ENCODE data around the gene ITSN1. TPM values are rescaled to one million over a fixed set of nuclear protein-coding genes. Genes with fewer than 3 reads are reported as not detected.

ITSN1 gene
- polyA plus RNA-seq, 3 donors from 2014 or later: 0.50 to 0.57 TPM; not detected in 1

DNA sequence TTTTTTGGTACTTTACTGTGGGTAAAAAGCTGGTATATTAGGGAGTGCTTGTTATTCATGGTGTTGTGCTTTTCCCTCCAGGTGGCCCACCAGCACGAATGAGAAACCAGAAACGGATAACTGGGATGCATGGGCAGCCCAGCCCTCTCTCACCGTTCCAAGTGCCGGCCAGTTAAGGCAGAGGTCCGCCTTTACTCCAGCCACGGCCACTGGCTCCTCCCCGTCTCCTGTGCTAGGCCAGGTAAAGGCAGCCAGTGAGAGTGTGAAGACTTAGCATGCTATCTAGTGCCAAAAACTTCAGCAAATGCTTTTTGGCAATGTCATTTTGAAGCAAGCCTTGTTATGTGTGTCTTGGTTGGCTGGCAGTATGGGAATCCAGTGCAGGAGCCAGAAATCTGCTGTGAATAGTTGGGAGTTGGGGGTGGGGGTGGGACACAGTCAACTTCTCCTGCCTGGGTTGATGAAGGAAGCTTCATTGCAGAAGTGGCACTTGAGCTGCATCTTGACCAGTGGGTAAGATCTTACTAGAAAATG is 171.6 kb downstream of the ITSN1 start:
- Mint-ChIP-seq H3K36me3 (no peaks in the 10 kb centered on the region), H3K9me3 (no peaks in the 10 kb centered on the region), H3K27me3 (ENCODE audit: low read depth in 3 of 3) (no peaks in the 10 kb centered on the region), H3K4me1 (no peaks in the 10 kb centered on the region), H3K27ac (no peak overlapping the region), H3K4me3 (no peak overlapping the region)
- DNase-seq: no peak

DNA sequence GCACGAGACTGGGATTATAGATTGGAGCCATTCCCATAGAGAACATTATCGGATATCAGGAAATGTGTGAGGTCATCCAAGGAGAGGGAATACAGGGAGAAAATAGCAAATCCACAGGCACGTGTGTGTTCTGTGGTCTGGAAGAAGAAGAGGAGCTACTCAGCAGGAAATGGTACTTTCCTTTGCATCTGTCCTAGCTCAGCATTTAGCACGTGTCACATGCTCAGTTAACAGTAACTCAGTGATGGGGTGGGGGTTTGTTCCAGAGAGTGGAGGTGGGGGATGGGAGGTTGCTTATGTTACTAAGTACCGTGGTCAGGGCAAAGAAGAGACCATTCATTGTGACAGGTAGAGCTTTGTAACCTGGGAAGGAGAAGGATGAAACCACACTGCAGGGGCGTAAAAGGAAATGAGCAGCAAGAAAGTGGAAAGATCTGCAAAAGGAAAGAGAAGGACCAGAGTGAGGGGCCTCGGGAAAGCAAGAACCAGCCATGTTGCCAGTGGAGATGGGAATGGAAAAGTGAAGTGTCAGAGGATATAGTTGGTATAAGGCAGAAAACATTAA is 172.9 kb downstream of the ITSN1 start:
- Mint-ChIP-seq H3K27ac (no peak overlapping the region), H3K36me3 (no peaks in the 10 kb centered on the region), H3K9me3 (no peaks in the 10 kb centered on the region), H3K4me1 (no peaks in the 10 kb centered on the region), H3K4me3 (no peak overlapping the region), H3K27me3 (ENCODE audit: low read depth in 3 of 3) (no peaks in the 10 kb centered on the region)
- no peak for DNase-seq

DNA sequence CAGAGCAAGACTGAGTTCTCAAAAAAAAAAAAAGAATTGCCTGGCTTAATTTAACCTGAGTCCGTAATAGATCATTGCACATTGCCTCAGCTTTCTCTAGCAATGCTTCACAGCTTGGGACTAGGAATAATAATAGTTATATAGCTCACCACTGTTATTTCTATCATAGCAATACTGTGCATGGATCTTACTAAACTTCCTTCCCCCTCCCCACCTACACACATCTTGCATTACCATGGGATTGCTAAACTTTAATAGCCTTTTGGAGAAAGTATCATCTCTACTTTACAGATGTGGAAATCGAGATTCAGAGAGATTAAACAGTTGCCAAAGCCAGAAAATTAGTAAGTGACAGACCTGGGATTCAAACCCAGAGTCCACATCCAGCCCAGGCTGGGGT is 173.9 kb downstream of the ITSN1 start:
- Mint-ChIP-seq H3K27me3 (ENCODE audit: low read depth in 3 of 3) (no peaks in the 10 kb centered on the region), H3K27ac (no peak overlapping the region), H3K4me3 (no peak overlapping the region), H3K9me3 (no peaks in the 10 kb centered on the region), H3K36me3 (no peaks in the 10 kb centered on the region), H3K4me1 (no peaks in the 10 kb centered on the region)
- DNase-seq: no peak

- DNase-seq: no peak
- Mint-ChIP-seq H3K27ac (no peak overlapping the region), H3K4me1 (no peaks in the 10 kb centered on the region), H3K4me3 (no peak overlapping the region), H3K9me3 (no peaks in the 10 kb centered on the region), H3K27me3 (ENCODE audit: low read depth in 3 of 3) (no peaks in the 10 kb centered on the region), H3K36me3 (no peaks in the 10 kb centered on the region)
These were observed 174.8 kb downstream of the ITSN1 start for GRCh38 chr21:33817138-33817537.

GRCh38 chr21:33817663-33818451 is 175.6 kb downstream of the ITSN1 start:
- H3K27ac Mint-ChIP-seq: no peak overlapping the region
- no peaks in the 10 kb centered on the region for H3K27me3 Mint-ChIP-seq (ENCODE audit: low read depth in 3 of 3)
- DNase-seq: no peak
- H3K36me3 Mint-ChIP-seq: no peaks in the 10 kb centered on the region
- H3K4me1 Mint-ChIP-seq: no peaks in the 10 kb centered on the region
- H3K9me3 Mint-ChIP-seq: no peaks in the 10 kb centered on the region
- no peak overlapping the region for H3K4me3 Mint-ChIP-seq

GRCh38 chr21:33820230-33820770 is 178.0 kb downstream of the ITSN1 start:
- DNase-seq: no peak
- H3K4me1 Mint-ChIP-seq: no peaks in the 10 kb centered on the region
- H3K36me3 Mint-ChIP-seq: no peaks in the 10 kb centered on the region
- no peaks in the 10 kb centered on the region for H3K9me3 Mint-ChIP-seq
- H3K4me3 Mint-ChIP-seq: no peak overlapping the region
- H3K27me3 Mint-ChIP-seq (ENCODE audit: low read depth in 3 of 3): no peaks in the 10 kb centered on the region
- no peak overlapping the region for H3K27ac Mint-ChIP-seq

DNA sequence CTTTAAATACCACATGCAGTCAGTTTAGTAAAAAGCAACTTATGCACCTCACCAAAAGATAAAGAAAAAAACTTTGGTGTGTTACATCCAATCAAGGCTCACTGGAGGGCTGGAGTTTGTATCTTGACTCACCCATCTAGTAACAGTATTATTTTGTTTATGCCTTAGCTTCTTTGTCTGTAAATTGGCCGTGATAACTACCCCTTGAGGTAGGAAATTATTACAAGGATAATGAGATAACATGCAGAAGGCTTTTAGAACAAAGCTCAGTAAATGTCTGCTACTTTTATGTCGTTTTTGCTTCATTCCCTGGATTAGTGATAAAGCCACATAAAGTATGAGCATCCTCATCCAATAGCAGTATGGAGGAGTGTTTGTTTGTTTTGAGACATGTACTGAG is 178.5 kb downstream of the ITSN1 start:
- H3K4me1 Mint-ChIP-seq: no peaks in the 10 kb centered on the region
- DNase-seq: no peak
- H3K27ac Mint-ChIP-seq: no peak overlapping the region
- H3K27me3 Mint-ChIP-seq (ENCODE audit: low read depth in 3 of 3): no peaks in the 10 kb centered on the region
- H3K9me3 Mint-ChIP-seq: no peaks in the 10 kb centered on the region
- no peak overlapping the region for H3K4me3 Mint-ChIP-seq
- H3K36me3 Mint-ChIP-seq: no peaks in the 10 kb centered on the region

GRCh38 chr21:33821503-33822322 is 179.4 kb downstream of the ITSN1 start:
- no peaks in the 10 kb centered on the region for H3K4me1 Mint-ChIP-seq
- no peak overlapping the region for H3K27ac Mint-ChIP-seq
- H3K36me3 Mint-ChIP-seq: no peaks in the 10 kb centered on the region
- no peaks in the 10 kb centered on the region for H3K9me3 Mint-ChIP-seq
- H3K4me3 Mint-ChIP-seq: no peak overlapping the region
- DNase-seq: no peak
- no peaks in the 10 kb centered on the region for H3K27me3 Mint-ChIP-seq (ENCODE audit: low read depth in 3 of 3)

- H3K27me3 Mint-ChIP-seq (ENCODE audit: low read depth in 3 of 3): peaks cover 0 to 1% (median 0%) of the 10 kb centered on the region in 3 donors
- H3K9me3 Mint-ChIP-seq: no peaks in the 10 kb centered on the region
- no peak overlapping the region for H3K27ac Mint-ChIP-seq
- no peaks in the 10 kb centered on the region for H3K36me3 Mint-ChIP-seq
- H3K4me3 Mint-ChIP-seq: no peak overlapping the region
- no peaks in the 10 kb centered on the region for H3K4me1 Mint-ChIP-seq
- no peak for DNase-seq
These were observed 182.0 kb downstream of the ITSN1 start for GRCh38 chr21:33824156-33824941.

GRCh38 chr21:33825419-33825818 is 183.1 kb downstream of the ITSN1 start:
- no peak overlapping the region for H3K27ac Mint-ChIP-seq
- no peak overlapping the region for H3K4me3 Mint-ChIP-seq
- peaks cover 0 to 1% (median 0%) of the 10 kb centered on the region in 3 donors for H3K27me3 Mint-ChIP-seq (ENCODE audit: low read depth in 3 of 3)
- no peak for DNase-seq
- H3K4me1 Mint-ChIP-seq: no peaks in the 10 kb centered on the region
- no peaks in the 10 kb centered on the region for H3K36me3 Mint-ChIP-seq
- H3K9me3 Mint-ChIP-seq: no peaks in the 10 kb centered on the region

DNA sequence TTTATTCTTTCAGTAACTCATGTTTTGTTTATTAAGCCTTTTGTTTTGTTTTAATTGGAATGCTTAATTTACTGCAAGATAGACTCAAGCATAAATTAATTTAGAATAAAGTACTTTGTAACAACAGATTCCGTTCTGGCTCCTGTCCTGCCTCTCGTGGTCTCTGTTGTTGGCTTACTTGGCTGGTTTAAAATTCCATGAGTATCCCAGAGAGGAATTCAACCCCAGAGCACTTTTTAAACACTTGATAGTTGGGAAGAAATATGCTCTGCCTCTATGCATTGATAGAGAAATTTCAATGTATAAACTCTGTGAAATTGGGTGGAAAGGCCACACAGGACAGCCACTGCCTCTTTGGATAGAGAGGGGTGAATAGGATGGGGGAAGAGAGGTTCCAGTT is 183.6 kb downstream of the ITSN1 start:
- no peaks in the 10 kb centered on the region for H3K4me1 Mint-ChIP-seq
- DNase-seq: no peak
- H3K36me3 Mint-ChIP-seq: no peaks in the 10 kb centered on the region
- H3K27ac Mint-ChIP-seq: no peak overlapping the region
- H3K9me3 Mint-ChIP-seq: no peaks in the 10 kb centered on the region
- H3K27me3 Mint-ChIP-seq (ENCODE audit: low read depth in 3 of 3): peaks cover 0 to 1% (median 0%) of the 10 kb centered on the region in 3 donors
- no peak overlapping the region for H3K4me3 Mint-ChIP-seq

- H3K36me3 Mint-ChIP-seq: no peaks in the 10 kb centered on the region
- H3K4me1 Mint-ChIP-seq: no peaks in the 10 kb centered on the region
- no peak overlapping the region for H3K4me3 Mint-ChIP-seq
- H3K27ac Mint-ChIP-seq: no peak overlapping the region
- peaks cover 0 to 2% (median 0%) of the 10 kb centered on the region in 6 donors for H3K9me3 Mint-ChIP-seq
- no peak for DNase-seq
- peaks cover 0 to 1% (median 0%) of the 10 kb centered on the region in 3 donors for H3K27me3 Mint-ChIP-seq (ENCODE audit: low read depth in 3 of 3)
These were observed 185.8 kb downstream of the ITSN1 start for GRCh38 chr21:33828083-33828482.

GRCh38 chr21:33828577-33828976 is 186.3 kb downstream of the ITSN1 start:
- no peak overlapping the region for H3K4me3 Mint-ChIP-seq
- H3K27ac Mint-ChIP-seq: no peak overlapping the region
- peaks cover 0 to 2% (median 0%) of the 10 kb centered on the region in 6 donors for H3K9me3 Mint-ChIP-seq
- H3K36me3 Mint-ChIP-seq: no peaks in the 10 kb centered on the region
- H3K4me1 Mint-ChIP-seq: no peaks in the 10 kb centered on the region
- no peak for DNase-seq
- H3K27me3 Mint-ChIP-seq (ENCODE audit: low read depth in 3 of 3): peaks cover 0 to 1% (median 0%) of the 10 kb centered on the region in 3 donors
